GM19328 (cell line): ENCODE measurements around the gene PTPRU.

Experiments used
- ATAC-seq: cut with Tn5 transposase; IDR thresholded peaks from one replicate; pipeline ENCODE4 v1.9.1; 2021; ENCODE audit warnings: mild to moderate bottlenecking, moderate library complexity; ENCODE audit not compliant: unreplicated experiment

Gene PTPRU

DNA sequence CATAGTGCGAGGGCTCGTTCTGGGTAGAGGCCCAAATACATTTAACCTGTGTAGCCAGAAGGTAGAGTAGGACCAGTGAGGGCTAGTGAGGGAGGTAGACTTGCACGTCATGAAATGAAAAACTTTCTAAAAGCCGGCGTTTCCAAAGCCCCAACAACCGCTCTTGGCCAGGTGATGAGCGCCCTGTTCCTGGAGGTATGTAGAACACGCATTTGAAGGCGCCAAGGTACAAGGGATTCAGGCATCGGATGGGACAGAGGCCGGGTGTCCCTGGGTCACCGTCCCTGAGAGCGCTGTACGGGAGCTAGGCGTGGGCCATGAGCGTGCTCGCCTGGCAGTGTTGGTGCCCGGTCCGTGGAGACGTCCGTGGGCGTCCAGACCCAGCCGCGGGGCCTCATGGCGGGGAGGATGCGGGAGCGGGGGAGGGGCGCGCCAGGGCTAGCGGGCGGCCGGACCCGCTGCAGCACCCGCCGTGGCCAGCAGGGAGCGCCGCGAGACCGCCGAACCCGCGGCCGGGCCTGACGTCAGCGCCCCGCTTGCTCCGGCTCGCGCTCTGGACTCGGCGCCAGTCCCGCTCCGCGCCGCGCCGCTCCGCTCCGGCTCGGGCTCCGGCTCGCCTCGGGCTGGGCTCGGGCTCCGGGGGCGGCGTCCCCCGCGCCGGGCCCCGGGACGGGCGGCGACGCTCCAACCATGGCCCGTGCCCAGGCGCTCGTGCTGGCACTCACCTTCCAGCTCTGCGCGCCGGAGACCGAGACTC, at the start of gene PTPRU:
PTPRU (plus strand) TSS at position 568 of the 757 bp plus-strand sequence; CDS start at position 691, 123 bp downstream.
- ATAC-seq = no peak

DNA sequence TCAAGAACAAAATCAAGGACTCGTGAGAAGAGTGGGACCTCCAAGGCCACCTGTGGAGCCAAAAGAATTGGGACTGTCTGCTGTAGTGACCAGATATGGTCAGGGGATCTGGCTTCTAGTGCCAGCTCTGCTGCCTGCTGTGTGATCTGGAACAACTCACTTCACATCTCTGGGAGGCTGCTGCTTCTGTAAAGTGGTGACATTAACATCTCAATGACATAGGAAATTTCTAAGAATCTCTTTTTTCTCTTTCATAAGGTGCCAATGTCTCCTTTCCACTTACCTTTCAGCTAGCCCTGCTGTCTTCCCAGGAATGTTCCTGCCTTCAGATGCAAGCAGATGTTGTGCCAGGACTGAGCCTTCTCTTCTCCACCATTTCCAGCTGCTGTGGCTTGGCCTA, 49.6 kb upstream of the PTPRU start:
- no peak for ATAC-seq

GRCh38 chr1:29190718-29191117, 45.6 kb upstream of the PTPRU start:
- ATAC-seq = no peak

DNA sequence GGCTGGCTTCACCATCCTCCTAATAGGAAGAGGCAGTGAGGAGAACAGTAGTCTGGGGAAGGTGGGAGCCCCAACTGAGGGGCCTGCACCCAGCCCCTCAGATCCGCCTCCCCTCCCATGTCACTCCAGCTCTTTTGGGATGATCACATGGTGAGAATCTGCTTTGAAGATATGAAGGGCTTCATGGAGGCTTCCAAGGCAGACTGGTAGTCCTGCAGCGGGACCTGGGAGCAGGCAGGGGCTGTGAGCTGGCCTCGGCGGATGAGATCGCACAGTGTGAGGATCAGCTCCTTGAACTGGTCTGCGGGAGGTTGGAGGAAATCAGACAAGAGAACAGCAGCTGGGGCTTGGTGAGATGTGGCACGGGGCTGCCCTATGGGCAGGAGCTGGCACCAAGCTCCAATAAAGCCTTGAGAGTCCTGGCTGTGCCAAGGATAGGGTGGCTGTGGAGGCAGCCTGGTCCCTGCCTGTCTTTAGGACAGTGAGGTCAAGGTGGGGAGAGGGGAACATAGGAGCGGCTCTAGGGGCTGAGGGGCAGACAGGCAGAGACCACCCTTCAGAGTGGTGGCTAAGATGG, 42.4 kb upstream of the PTPRU start:
- ATAC-seq = no peak

DNA sequence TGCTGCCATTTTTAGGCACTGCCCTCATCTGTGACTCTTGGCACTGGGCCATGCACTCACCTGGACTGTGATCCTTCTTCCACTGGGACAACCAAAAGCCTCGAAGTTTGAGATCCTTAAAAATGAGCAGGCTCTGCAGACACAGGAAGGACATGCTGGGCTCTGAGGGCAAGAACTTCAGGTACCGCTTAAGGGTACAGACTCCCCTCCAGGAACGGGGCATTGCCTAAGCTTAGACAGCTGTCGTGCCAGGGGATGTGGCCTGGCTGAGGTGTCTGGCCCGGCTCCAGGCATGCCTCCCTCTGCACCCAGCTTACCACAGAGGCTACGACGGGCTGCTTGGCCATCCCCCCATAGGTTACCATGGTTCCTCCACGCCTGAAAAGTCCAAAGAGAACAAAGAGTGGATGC, 40.4 kb upstream of the PTPRU start:
- ATAC-seq = no peak

DNA sequence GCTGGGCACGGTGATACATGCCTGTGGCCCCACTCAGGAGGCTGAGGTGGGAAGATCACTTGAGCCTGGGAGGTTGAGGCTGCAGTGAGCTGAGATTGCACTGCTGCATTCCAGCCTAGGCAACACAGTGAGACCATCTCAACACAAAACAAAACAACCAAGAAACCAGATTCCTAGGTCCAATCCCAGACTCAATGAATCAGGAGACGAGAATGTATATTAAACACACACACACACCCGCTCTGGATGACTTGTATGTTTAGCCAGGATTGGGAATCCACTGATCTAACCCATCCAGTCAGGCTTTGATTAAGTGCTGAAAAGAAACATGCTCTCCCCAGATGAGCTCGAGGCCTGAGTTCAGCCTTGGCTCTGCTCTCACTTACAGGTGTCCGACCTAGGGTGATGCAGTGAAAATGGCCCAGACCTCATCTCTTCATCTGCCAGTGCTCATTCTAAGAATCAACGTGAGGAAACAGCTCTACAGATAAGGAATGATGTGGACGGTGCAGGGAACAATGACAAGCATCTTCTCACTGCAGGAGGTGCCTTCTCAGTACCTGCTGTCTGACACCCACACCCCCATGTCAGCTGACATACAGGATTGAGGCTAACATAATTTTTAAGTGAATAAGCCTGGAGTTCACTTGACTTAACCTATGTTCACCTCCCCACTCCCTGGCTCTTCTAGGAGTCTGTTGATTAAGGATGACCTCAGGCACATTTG, 39.3 kb upstream of the PTPRU start:
- no peak for ATAC-seq

- ATAC-seq = no peak
Measured at GRCh38 chr1:29197590-29197924, 38.8 kb upstream of the PTPRU start.

GRCh38 chr1:29197993-29198392, 38.3 kb upstream of the PTPRU start:
- no peak for ATAC-seq

- no peak for ATAC-seq
Measured at GRCh38 chr1:29200906-29201594, 35.3 kb upstream of the PTPRU start.

DNA sequence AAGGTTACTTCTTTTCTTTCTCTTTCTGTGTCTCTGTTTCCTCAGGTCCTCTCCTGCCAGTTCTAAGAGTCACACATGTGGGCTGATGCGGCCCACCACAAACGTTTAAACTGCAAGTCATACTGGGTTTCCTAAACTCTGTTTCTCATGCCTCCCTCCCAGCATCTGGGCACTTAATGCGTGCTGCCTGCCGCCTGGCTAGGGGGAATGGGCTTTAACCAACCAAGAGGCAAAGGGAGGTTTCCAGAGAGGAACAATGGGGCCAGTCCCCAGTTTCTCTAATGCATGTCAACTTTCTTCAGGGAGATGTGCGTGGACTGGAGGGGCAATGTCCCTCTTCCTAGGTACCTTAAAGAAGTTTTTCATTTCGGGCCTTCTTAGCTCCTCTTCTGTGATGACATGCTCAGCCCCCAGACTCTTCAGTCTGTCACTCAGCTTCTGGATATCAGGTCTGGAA, 34.7 kb upstream of the PTPRU start:
- ATAC-seq = no peak

GRCh38 chr1:29202053-29202452, 34.3 kb upstream of the PTPRU start:
- ATAC-seq = no peak

DNA sequence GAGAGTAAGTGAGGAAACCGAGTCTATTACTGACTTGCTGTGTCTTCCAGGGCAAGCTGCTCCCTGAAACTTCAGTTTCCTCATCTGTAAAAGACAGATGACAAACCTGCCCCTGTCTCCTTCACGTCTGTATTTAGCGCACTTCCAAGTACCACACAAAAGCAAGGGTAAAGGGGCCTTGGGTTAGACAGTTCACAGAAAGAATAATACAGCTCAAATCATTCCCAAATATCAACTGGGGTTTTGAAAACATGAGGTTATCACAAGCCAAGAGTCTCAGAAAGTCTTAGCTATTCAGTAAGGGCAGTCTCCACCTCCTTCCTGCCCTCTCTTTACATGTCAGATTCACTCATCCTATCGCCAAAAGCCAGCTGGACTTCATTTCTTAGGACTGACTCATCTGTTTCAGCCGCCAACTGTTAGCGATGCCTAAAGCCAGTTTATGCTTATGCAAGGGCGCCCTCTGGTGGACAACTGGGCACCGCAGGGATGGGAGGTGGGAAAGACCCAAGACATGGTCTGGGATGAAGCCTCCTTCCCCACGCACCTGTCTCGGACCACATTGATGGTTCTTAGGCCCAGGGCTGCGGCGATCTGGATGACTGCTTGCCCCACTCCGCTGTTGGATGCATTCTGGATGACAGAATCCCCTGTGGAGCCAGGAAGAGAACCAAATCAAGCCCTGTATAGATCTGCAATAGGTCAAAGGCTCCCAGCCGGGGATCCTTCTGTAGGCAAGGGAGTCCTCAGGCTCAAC, 33.6 kb upstream of the PTPRU start:
- ATAC-seq = no peak

DNA sequence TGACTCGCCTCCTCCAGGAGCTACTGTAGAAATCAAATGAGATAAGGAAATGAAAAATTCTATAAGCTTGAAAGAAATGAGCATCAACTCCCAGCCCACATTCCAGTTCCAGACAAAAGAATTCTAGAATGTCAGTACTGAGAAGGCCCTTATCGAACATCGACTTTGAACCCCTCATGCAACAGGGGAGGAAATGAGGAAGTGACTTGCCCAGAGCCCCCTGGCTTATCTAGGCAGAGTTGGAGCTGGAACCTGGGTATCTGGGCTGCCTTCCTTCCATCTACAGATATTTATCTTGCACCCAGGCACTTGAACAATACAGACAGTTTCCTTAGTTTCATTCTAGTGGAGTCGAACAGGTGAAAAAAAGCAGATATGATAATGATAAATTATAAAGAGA, 27.9 kb upstream of the PTPRU start:
- ATAC-seq = no peak

DNA sequence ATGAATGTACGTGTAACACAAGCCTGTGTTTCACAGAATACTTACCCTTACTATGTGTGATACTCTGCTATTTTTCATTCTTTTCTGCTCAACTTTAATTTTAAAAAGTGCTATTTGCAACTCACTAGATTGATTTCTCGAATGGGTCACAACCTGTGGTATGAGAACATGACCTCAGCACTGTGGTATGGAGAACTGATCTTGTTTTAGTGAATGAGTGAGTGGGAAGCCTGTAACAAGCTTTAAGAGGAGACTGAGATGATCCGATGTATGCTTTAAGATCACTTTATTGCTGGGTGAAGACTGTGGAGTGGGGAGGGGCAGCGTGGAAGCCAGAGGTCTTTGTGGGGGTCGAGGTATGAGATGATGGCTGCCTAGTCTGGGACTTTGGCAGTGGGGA, 27.1 kb upstream of the PTPRU start:
- no peak for ATAC-seq

GRCh38 chr1:29210278-29211085, 25.8 kb upstream of the PTPRU start:
- no peak for ATAC-seq

- no peak for ATAC-seq
Measured at GRCh38 chr1:29211086-29212030, 25.0 kb upstream of the PTPRU start.

GRCh38 chr1:29213055-29213454, 23.3 kb upstream of the PTPRU start:
- no peak for ATAC-seq

GRCh38 chr1:29217633-29218032, 18.7 kb upstream of the PTPRU start:
- no peak for ATAC-seq

DNA sequence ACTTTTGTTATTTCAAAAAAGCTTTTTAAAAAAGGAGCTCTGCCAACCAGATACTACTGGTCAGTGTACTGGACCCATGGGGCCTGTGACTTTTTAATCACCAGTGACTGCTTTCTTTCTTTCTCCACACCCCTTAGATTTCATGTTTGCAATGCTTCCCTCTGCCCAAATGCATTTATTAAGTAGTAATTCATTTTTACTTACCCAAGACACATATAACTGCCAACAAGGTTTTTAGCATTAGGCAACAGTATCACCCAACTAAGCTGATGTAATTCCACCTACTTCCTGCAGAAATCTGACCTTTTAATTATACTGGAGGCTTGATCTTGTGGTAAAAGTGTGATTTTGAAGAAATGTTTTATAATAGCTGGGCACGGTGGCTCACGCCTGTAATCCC, 18.1 kb upstream of the PTPRU start:
- no peak for ATAC-seq
